Ishikawa (cell line): Measurements from ENCODE around the gene THSD7A.

Experiments used
- CEBPB ChIP-seq: IDR thresholded peaks from 2 replicates; pipeline ENCODE4 v1.6.1; 2012
- CREB1 ChIP-seq: IDR thresholded peaks from 2 replicates; pipeline ENCODE4 v1.6.1; 2012; ENCODE audit warnings: low read depth
- EGR1 ChIP-seq: IDR thresholded peaks from 2 replicates; pipeline ENCODE4 v1.6.1; 2012
- EP300 ChIP-seq: IDR thresholded peaks from 2 replicates; pipeline ENCODE4 v1.6.1; 2012; ENCODE audit warnings: borderline replicate concordance
- FOXM1 ChIP-seq: IDR thresholded peaks from 2 replicates; pipeline ENCODE4 v1.6.1; 2012; ENCODE audit warnings: low read depth, borderline replicate concordance
- MAX ChIP-seq: IDR thresholded peaks from 2 replicates; pipeline ENCODE4 v1.6.1; 2012
- NFIC ChIP-seq: IDR thresholded peaks from 2 replicates; pipeline ENCODE4 v1.6.1; 2012
- RAD21 ChIP-seq: IDR thresholded peaks from 2 replicates; pipeline ENCODE4 v1.6.1; 2012; ENCODE audit warnings: low read depth
- REST ChIP-seq: IDR thresholded peaks from 2 replicates; pipeline ENCODE4 v1.6.1; 2012; ENCODE audit warnings: low read depth, mild to moderate bottlenecking
- TAF1 ChIP-seq: IDR thresholded peaks from 2 replicates; pipeline ENCODE4 v1.6.1; 2012; ENCODE audit warnings: low read depth, mild to moderate bottlenecking
- TCF12 ChIP-seq: IDR thresholded peaks from 2 replicates; pipeline ENCODE4 v1.6.1; 2012; ENCODE audit warnings: low read depth
- TEAD4 ChIP-seq: IDR thresholded peaks from 2 replicates; pipeline ENCODE4 v1.6.1; 2012
- USF1 ChIP-seq: IDR thresholded peaks from 2 replicates; pipeline ENCODE4 v1.6.1; 2012
- YY1 ChIP-seq: IDR thresholded peaks from 2 replicates; pipeline ENCODE4 v1.6.1; 2012; ENCODE audit warnings: low read depth
- ZBTB7A ChIP-seq: IDR thresholded peaks from 2 replicates; pipeline ENCODE4 v1.6.1; 2012; ENCODE audit warnings: low read depth

The THSD7A gene

GRCh38 chr7:11492307-11492706, 339.7 kb downstream of the THSD7A start:
- no peak for TF ChIP-seq FOXM1
- no peak for TF ChIP-seq NFIC
- no peak for TF ChIP-seq TCF12
- no peak for TF ChIP-seq MAX
- TF ChIP-seq EP300 = no peak

- TF ChIP-seq USF1 (no peak), MAX (no peak)
These were observed 340.2 kb downstream of the THSD7A start for GRCh38 chr7:11491811-11492210.

- no peak for TF ChIP-seq YY1
- TF ChIP-seq EP300 = no peak
- no peak for TF ChIP-seq REST
- TF ChIP-seq CEBPB = no peak
- no peak for TF ChIP-seq RAD21
- TF ChIP-seq CREB1 = no peak
- TF ChIP-seq MAX = no peak
- no peak for TF ChIP-seq EGR1
- no peak for TF ChIP-seq USF1
- no peak for TF ChIP-seq TAF1
- TF ChIP-seq FOXM1 = no peak
- TF ChIP-seq ZBTB7A = no peak
- no peak for TF ChIP-seq NFIC
- TF ChIP-seq TCF12 = no peak
- no peak for TF ChIP-seq TEAD4
These were observed 342.7 kb downstream of the THSD7A start for GRCh38 chr7:11489280-11489679.

GRCh38 chr7:11486271-11486670, 345.7 kb downstream of the THSD7A start:
- TF ChIP-seq USF1 (no peak), NFIC (no peak), REST (no peak), YY1 (no peak), TEAD4 (no peak)

- no peak for TF ChIP-seq NFIC
- no peak for TF ChIP-seq TAF1
- TF ChIP-seq TCF12 = no peak
- TF ChIP-seq REST = no peak
- no peak for TF ChIP-seq EP300
These were observed 346.4 kb downstream of the THSD7A start for GRCh38 chr7:11485636-11486035.
